Measurements from ENCODE around the gene UGGT1.

- TF ChIP-seq, protein P1, sequence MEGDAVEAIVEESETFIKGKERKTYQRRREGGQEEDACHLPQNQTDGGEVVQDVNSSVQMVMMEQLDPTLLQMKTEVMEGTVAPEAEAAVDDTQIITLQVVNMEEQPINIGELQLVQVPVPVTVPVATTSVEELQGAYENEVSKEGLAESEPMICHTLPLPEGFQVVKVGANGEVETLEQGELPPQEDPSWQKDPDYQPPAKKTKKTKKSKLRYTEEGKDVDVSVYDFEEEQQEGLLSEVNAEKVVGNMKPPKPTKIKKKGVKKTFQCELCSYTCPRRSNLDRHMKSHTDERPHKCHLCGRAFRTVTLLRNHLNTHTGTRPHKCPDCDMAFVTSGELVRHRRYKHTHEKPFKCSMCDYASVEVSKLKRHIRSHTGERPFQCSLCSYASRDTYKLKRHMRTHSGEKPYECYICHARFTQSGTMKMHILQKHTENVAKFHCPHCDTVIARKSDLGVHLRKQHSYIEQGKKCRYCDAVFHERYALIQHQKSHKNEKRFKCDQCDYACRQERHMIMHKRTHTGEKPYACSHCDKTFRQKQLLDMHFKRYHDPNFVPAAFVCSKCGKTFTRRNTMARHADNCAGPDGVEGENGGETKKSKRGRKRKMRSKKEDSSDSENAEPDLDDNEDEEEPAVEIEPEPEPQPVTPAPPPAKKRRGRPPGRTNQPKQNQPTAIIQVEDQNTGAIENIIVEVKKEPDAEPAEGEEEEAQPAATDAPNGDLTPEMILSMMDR (IDR thresholded peaks at IDR 0.05; ENCODE audit: borderline replicate concordance, extremely low read depth, low read length, poor library complexity, severe bottlenecking), result no peak
- no peak for TF ChIP-seq EZH2 (IDR thresholded peaks at IDR 0.05; ENCODE audit: borderline replicate concordance, low read depth, low read length, severe bottlenecking)
These were observed 128.9 kb downstream of the UGGT1 start for GRCh38 chr2:128219891-128220290.
